K562 (cell line): ENCODE data around the gene CARMIL1.

Experiments
- CTBP1 ChIP-seq: fragments of 450-650 bp; IDR thresholded peaks from 2 replicates; pipeline ENCODE4 v1.6.1; 2016; ENCODE audit warnings: borderline replicate concordance
- HCFC1 ChIP-seq: IDR thresholded peaks from 2 replicates; pipeline ENCODE4 v1.6.1; 2012; ENCODE audit warnings: low read depth, low read length, improper control_type of control experiment
- JUN ChIP-seq, 2 experiments: sonication (generic) in 1 of 2; formaldehyde crosslinking in 1 of 2; IDR thresholded peaks; 2 replicates each; pipeline versions ENCODE4 v1.6.1 to v1.8.0; 2012 to 2022; ENCODE audit warnings: borderline replicate concordance in 2 of 2, mild to moderate bottlenecking in 2 of 2, improper control_type of control experiment in 1 of 2, low read depth in 1 of 2, low read length in 1 of 2, missing genetic modification reagents in 1 of 2
- KAT2B ChIP-seq: IDR thresholded peaks from one replicate; pipeline ENCODE4 v1.6.1; 2012; ENCODE audit warnings: low read depth, mild to moderate bottlenecking, control low read depth, inconsistent platforms, low read length, moderate library complexity
- KLF1 ChIP-seq: fragments of 450-650 bp; IDR thresholded peaks from 2 replicates; pipeline ENCODE4 v1.6.1; 2016; ENCODE audit warnings: missing genetic modification characterization, missing compliant biosample characterization
- NFIX ChIP-seq: fragments of 250-450 bp; sonication (Bioruptor Pico); IDR thresholded peaks from 2 replicates; pipeline ENCODE4 v1.4.0; 2020; ENCODE audit warnings: low read depth, mild to moderate bottlenecking, moderate library complexity
- WHSC1 ChIP-seq: IDR thresholded peaks from one replicate; pipeline ENCODE4 v1.6.1; 2012; ENCODE audit warnings: low read length, control low read depth, inconsistent platforms
- ZBTB17 ChIP-seq: fragments of 450-650 bp; formaldehyde crosslinking; IDR thresholded peaks from 2 replicates; pipeline ENCODE4 v1.4.0; 2020; ENCODE audit warnings: mild to moderate bottlenecking
- ZBTB43 ChIP-seq: sonication (generic); formaldehyde crosslinking; IDR thresholded peaks from 2 replicates; pipeline ENCODE4 v1.8.0; 2023; ENCODE audit warnings: mild to moderate bottlenecking, missing genetic modification reagents
- ZNF551 ChIP-seq: fragments of 250-450 bp; sonication (Bioruptor Pico); IDR thresholded peaks from 2 replicates; pipeline ENCODE4 v1.5.0; 2021; ENCODE audit warnings: mild to moderate bottlenecking, moderate library complexity
- TF ChIP-seq, protein P1 (sequence below): fragments of 250-450 bp; sonication (Bioruptor Pico); IDR thresholded peaks from 2 replicates; pipeline ENCODE4 v1.9.0; 2021; ENCODE audit warnings: mild to moderate bottlenecking

DNA sequence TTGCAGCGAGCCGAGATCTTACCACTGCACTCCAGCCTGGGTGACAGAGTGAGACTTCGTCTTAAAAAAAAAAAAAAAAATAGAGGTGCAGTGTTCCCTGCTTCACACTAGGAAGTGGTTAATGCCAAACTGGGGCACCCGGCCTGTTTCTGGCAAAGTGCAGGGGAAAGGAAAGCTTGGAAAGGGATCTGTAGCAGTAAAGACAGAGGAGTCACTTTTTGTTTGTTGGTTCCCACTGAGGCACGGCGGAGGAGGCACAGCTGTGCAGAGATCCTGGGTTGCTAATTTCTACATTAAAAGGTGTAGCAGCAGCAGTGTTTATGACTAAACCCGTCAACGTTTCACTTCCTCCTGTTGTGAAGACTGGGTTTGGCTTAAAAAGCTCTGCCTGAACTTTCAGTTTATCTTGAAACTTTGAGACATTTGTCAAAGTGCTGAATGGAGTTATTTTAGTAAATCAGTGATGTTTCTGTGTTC, 125.6 kb downstream of the CARMIL1 start:
- TF ChIP-seq KLF1 = no peak
- no peak for TF ChIP-seq NFIX
- no peak for TF ChIP-seq CTBP1
- TF ChIP-seq JUN (IDR thresholded peaks at IDR 0.05; ENCODE audit: borderline replicate concordance, low read depth, low read length) = no peak
- no peak for TF ChIP-seq JUN (CRISPR knock-in tag; IDR thresholded peaks at IDR 0.05; ENCODE audit: borderline replicate concordance)
- no peak for TF ChIP-seq KAT2B
- TF ChIP-seq ZNF551 (CRISPR knock-in tag) = no peak
- TF ChIP-seq ZBTB17 = no peak
- no peak for TF ChIP-seq ZBTB43 (CRISPR knock-in tag)
- no peak for TF ChIP-seq HCFC1
- TF ChIP-seq, protein P1, sequence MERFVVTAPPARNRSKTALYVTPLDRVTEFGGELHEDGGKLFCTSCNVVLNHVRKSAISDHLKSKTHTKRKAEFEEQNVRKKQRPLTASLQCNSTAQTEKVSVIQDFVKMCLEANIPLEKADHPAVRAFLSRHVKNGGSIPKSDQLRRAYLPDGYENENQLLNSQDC (CRISPR knock-in tag) = no peak
- no peak for TF ChIP-seq WHSC1
